Stimulated activated CD4-positive, alpha-beta T cell treated with anti-CD3 and anti-CD28 coated beads, Interleukin-4, amount 100 ng/mL, for 4 hours (primary cell): ENCODE measurements around the gene PPM1B.
"Not testable (repeated sequence)": the region's sequence is repeated elsewhere in the genome, so short reads cannot be mapped to it uniquely, and the experiment has no call there.

ENCODE experiments used
- DNase-seq, 2 experiments: peaks; one replicate each; pipeline ENCODE4 v3.0.0-alpha.2; 2020

Gene PPM1B

DNA sequence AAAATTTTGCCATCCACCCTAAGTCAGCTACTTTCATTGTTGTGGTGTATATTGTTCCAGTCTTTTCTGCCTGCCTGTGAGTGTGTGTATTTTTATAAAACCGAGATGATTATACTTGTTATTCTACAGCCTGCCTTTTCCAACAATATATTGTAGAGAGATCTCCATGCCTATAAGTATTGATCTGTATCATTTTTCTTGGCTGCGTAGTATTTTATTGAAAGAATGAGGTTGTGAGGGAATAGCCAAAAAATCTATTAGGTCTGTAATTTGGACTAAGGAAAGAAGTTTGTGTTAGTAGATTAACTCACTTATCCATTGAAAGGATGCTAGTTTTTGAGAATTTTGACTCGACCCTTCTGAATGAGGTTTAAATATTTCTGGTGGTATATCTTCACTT, 34.9 kb downstream of the PPM1B start:
- no peak for DNase-seq

DNA sequence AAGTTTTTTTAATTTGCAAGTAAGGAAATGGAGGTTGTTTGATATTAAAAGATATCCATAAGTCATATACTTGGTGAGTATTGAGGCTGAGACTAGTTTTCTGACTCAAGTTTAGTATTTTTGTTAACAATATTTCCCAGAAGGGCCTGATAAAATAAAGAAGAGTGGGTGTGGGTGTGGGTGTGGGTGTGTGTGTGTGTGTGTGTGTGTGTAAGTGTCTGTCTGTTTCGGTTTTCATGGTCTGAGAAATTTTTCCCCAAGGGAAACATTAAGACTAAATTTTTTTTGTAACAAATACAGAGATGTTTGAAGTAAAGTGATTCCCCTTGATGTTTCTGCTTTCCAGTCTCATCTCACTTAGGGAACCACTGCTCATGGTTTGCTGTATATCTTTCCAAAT, 36.5 kb downstream of the PPM1B start:
- peak in 1 of 2 experiments; percentile 22 for DNase-seq

DNA sequence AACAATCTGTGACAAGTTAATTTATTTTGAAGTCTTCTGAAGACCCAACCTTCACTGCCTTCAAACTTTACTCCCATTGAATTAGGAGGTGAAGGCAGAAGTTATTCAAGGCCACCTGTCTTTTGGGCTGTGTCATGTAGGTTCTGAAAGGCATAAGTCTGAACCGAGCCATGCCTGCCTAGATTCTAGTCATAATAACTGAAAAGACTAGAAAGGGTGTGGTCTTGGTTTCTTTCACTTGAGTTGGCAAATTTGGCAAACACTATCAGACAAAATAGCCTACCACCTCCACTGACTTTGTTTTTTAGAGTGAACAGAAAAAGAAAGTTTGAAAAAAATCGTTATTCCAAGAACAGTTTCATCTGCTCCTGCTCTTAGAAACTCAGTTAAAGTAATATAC, 38.4 kb downstream of the PPM1B start:
- DNase-seq, result no peak

DNA sequence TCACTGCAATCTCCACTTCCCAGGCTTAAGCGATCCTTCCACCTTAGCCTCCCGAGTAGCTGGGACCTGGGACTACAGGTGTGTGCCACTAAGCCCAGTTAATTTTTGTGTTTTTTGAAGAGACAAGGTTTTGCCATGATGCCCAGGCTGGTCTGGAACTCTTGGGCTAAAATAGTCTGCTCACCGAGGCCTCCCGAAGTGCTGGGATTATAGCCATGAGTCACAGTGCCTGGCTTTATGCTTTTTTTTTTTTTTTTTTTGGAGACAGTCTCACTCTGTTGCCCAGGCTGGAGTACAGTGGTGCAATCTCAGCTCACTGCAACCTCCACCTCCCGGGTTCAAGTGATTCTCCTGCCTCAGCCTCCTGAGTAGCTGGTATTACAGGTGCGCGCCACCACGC, 39.0 kb downstream of the PPM1B start:
- not testable (repeated sequence) for DNase-seq

DNA sequence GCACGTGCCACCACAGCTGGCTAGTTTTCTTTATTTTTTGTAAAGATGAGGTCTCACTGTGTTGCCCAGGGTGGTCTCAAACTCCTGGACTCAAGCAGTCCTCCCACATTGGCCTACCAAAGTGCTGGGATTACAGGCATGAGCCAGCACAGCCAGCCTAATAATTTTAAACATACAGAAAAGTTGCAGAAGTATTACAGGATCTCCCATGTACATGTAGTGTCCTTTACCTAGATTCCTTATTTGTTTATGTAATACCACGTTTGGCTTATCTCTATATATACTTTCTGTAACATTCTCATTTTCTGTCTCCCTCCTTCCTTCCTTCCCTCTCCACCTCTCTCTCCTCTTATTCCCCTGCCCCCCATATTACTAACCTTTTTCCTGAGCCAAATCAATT, 41.7 kb downstream of the PPM1B start:
- no peak for DNase-seq

DNA sequence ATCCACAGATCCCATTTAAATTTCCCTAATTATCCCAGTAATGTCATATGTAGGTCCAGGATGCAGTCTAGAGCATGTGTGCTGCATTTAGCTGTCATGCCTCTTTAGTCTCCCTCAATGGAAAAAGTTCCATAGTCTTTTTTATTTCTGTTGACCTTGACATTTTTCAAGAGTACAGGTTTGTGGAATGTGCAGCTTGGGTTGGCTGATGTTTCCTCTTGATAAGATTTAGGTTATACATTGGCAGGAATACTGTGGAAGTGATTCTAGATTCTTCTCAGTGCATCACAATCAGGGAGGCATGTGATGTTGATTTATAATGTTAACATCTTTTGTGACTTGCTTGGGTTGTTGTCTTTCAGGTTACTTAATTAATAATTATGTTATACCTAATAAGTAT, 42.5 kb downstream of the PPM1B start:
- DNase-seq, result no peak

DNA sequence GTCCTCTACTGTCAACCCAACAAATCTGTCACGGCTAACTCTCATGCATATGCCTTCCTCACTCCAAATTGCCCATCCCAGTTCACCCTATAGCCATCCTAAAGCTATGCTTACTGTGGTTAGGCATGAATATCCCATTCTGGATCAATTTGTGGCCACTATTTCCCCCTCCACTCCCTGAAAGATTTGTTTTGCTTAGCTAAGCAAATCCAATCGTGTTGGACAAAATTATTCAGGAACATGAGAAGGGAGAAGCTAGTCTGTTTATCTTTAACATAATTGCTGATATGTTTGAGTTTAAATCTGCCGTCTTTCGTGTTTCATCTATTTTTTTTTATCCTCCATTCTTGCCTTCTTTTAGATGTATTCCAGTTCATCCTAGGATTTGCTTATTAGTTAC, 43.6 kb downstream of the PPM1B start:
- no peak for DNase-seq

DNA sequence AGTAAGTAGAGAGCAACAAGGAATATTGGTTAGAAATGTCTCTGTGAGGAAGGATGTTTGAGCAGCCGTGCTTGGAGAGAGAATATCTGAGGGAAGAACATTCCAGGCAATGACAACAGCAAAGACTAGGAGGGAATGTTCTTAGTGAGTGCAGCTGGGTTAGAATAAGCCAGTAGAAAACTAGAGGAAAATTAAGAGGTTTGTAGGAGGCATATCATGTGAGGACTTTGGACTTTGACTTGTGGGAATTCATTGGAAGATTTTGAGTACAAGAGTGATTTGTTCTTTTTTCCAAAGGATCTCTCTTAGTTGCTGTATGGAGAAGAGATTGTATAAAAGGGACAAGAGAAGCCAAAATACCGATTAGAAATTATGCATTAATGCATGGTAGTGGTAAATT, 47.2 kb downstream of the PPM1B start:
- no peak for DNase-seq

DNA sequence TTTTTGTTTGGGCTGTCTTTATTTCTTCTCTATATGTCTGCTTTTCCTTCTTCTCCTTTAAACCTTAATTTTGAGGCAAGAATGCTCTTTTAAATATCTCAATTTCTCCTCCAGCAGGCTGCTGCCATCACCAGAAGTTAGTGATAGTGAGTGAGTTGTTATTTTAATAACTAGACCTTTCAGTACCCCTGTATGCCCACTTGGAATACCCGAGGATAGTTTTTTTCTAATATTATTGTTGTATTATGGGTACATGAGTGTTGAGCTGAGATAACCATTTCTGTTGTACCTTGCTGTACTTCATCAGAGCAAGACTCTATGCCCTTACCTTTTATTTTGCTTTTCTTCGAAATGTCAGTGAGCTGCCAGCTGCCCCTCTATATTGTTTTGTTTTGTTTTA, 50.1 kb downstream of the PPM1B start:
- DNase-seq, result no peak

DNA sequence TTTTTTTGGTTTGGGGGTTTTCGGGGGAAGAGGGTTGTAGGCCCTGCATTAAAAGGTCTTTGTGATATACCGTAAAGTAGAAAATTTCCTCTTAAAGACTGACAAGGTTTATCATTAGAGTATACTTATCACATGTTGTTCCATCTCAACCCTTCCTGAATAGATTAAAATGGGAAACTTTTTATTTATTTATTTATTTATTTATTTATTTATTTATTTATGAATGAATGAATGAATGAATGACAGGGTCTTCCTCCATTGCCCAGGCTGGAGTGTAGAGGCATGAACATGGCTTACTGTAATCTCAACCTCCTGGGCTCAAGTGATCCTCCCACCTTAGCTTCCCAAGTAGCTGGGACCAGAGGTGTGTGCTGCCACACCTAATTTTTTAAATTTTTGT, 58.1 kb downstream of the PPM1B start:
- DNase-seq, result no peak

DNA sequence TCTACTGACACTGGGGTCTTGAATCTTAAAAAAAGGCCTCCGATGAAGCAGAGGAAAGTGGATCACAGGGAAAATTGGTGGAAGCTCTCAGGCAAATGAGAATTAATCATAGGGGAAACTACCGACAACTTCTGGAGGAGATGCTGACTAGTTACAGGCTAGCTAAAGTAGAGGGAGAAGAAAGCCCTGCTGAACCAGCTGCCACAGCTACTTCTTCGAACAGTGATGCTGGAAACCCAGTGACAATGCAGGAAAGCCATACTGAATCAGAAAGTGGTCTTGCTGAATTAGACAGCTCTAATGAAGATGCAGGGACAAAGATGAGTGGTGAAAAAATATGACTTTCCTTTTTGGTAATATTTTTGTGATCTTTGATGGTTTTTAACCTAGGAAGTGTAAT, 61.7 kb downstream of the PPM1B start:
- no peak for DNase-seq

DNA sequence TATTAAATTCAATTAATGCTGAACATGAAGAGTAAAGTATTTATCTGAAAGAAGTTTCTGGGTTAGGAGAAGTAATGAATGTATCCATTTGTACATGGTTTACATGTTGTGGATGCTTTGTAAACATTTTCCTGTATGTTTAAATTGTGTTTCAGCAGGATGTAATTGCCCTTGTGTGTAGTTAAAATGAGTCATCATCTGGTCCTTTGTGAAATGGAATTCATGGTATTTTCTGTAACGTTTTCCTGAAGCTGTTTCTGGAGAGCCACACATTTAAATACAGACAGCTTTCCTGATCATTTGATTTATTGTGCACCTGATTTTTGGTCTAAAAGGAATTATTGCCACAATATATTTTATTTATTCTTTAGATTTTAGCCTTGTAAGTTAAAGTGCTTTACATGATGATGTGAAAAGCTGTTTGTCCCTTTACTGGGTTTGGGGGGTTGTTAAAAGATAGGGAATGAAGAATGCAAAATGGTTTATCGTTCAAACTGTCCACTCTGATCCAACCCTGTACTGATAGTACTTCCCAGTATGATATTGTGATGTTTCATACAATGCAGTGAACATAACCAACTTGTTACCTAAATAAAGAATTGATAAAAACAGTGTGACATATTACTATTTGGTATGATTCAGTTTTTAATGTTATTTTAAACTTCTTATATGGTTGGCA, 64.9 kb downstream of the PPM1B start:
- no peak for DNase-seq

DNA sequence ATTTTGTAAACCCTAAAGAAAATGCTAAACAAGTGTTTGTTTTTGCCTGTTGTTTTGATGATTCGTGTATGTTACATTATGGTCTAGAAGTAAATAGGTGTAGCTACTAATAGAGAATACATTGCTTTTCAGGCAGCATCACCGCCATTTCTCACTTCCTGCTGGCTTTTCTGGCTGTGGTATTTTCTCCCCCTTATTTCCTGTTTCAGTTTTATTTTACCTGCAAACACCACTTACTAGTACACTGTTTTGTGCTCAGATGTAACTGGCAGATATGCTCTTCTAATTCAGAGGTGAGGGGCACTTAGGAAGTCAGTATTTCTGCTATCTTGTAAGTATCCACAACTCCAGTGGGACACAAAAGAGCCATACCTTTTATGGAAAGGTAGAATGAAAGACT, 68.5 kb downstream of the PPM1B start:
- DNase-seq, result peak in 1 of 2 experiments; percentile 9

DNA sequence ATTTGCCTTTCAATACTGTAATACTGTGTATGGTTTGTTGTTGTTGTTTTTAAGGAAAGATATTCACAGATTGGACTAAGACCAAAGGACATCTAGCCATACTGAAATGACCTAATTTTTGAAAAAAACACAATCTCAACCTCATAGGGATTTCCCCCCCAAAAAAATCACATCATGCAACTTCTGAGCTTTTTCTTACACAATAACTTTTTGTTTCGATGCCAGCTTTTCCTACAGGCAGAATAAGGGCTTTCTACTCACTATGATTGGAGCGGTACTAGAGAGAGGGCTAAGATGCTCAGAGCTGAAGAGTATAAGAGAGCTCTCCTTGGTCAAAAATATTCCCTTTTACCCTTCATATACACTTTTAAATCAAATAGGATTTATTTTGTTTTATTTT, 74.2 kb downstream of the PPM1B start:
- no peak for DNase-seq

DNA sequence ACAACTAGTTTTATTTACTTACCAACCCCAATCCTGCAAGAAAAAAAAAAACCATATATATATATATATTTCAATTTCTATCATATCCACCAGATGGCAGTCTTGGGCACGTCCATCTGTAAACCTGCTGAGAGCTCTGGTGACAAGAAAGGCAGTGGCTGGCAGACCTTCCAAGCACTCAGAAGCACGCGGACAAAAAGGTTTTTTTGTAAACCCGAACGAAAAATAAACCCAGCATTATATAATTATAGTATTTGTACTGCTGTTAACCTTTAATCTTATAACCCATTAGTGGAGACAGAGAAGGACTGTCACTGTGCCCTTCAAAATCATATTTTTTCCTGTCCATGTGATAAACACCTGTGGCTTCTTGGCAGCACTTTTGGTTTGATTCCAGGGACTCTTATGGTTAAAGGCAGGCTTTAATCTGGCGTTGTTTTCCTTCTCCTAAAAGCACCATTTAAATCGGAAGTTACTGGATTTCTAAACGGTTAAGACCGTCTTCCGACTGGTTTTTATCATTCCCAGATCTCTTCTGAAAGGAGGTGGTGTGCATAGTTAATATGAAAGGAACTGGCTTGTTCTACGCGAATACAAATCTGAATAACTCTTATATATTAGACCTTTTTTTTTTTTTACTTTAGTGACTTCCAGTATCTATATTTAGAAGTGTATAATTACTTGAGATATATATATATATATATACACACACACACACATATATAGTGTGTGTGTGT, 75.6 kb downstream of the PPM1B start:
- peak; percentile 26 to 40 for DNase-seq

DNA sequence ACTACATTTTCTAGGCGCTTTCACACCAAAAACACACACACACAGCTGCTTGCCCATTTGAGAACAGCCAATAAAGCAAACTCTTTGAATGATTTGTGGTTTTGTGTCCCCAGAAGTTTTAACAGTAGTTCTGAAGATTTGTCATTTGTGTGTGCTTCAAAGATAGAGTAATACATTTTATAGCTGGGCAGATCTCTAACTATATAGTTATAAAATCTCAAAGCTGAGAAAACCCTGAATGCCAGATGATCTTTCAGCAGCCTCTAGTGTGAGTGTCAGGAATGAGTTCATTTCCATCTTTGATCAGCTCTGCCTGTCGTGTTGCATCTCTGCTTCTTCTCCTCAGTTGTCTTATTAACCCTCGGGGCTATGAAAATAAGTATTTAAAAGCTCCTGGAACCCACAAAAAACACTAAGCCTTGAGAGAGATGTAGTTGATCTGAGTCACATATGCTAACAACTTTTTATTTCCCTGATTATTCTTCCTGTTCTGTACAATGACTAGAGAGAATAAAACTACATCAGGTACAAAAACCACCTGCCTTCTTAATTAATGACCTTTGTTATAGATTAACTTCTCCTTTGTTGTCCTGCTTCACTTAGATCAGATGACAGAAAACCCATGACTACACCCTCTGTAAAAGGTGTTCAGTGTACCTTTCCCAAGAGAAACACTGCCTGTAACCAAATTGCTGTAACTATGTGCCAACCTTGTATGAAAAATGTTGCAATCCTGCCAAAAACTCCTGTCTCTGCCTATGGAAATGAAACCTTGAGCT, 76.6 kb downstream of the PPM1B start:
- DNase-seq, result no peak

DNA sequence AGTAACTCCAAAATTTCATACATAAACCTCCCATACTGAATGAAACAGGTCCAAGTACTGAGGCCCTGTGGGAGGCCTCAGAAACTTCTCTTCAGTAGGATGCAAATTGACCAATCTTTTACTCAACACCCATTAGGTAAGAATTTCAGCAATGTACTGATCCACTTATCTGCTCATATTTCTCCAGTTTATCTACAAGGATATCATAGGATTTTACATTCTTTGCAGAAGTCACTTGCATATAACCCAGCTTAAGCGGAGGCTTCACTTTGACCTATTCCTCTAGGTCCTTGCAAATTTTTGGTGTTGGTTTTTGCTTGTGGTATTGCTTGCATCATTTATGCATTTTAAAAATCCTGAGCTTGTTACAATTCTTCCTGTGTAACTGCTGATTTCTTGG, 77.8 kb downstream of the PPM1B start:
- no peak for DNase-seq

DNA sequence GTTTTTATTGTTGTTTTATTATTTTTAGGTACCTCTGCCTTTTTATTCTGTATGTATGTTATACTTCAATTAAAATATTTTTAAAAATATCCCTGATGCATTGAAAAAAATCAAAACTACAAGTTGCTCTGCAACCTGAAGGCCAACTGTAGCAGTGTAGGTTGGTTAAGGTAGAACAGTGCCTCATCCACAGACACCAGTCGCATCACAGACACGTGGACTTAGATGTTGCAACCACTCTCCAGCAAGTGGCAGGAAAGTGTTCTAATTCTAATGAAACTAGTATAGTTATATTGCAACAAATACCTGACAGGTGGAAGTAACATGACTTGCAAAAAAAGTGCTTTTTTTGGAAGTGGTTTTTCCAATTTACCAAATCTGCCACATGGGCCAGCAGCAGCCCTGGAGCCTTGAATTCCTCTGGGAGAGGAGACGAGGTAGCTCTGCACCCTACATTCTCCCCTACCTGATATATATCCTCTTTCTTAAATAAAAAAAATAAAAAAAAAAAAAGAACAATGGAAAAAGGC, 78.2 kb downstream of the PPM1B start:
- no peak for DNase-seq

DNA sequence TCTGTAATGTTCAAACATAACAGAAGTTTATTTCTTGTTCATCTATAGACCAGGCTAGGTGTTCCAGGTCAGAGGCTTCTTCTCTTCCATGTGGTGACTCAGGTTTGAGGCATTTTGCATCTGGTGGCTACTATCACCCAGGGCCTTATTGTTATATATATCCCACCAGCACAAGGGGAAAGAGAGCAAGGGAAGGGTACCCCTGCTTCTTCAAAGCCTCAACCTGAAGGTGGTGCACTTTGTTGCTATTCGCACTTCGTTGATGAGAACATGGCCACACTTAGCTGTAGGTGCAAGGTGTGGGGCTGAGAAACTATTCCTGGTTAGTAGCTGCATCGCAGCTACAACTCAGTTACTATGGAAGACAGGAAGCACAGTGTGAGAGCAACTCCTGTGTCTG, 79.2 kb downstream of the PPM1B start:
- no peak for DNase-seq

DNA sequence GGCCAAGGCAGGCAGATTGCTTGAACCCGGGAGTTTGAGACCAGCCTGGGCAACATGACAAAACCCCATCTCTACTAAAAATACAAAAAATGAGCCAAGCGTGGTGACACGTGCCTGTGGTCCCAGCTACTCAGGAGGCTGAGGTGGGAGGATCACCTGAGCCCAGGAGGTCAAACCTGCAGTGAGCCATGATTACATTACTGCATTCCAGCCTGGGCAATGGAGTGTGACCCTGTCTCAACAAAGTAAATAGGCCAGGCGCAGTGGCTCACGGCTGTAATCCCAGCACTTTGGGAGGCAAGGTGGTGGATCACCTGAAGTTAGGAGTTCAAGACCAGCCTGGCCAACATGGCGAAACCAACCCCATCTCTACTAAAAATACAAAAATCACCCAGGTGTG, 80.6 kb downstream of the PPM1B start:
- DNase-seq, result not testable (repeated sequence)

DNA sequence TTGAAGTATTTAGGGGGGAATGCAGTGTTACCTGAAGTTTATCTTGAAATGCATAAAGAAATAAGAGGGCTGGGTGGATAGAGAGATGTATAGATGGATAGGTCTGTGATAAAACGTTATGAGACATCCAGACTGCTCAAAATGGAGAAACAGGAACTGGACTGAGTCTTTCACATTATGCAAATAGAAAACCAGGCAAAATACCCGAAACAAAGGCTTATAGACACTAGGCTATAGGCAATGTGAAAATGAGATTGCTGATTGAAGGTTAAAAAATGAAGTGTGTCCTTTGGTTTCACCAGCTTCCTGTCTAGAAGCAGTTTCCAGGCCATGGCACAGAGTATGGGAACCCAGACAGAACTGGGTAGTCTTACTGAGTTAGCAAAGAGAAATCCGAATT, 81.7 kb downstream of the PPM1B start:
- DNase-seq, result no peak

DNA sequence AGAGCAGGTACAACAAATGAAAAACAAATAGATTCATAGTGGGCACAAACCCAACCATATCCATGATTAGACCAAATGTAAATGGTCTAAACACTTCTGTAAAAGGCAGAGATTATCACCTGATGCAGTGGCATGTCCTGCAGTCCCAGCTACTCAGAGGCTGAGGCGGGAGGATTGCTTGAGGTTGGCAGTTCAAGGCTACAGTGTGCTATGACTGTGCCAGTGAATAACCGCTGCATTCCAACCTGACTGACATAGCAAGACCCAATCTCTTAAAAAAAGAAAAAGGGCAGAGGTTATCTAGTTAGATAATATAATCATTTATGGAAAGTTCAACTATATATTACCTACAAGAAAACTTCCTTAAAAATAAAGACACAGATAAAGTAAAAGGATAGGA, 85.3 kb downstream of the PPM1B start:
- DNase-seq, result no peak

DNA sequence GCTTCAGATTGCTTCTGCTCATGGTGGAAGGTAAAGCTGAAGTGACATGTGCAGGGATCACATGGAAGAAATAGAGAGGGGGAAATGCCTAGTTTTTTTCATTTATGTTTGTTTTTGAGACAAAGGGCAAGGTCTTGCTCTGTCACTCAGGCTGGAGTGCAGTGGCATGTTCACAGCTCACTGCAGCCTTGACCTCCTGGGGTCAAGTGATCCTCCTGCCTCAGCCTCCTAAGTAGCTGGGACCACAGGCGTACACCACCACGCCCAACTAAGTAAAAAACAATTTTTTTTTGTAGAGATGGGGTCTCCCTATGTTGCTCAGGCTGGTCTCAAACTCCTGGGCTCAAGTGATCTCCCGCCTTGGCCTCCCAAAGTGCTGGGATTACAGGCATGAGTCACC, 87.0 kb downstream of the PPM1B start:
- DNase-seq, result not testable (repeated sequence)

DNA sequence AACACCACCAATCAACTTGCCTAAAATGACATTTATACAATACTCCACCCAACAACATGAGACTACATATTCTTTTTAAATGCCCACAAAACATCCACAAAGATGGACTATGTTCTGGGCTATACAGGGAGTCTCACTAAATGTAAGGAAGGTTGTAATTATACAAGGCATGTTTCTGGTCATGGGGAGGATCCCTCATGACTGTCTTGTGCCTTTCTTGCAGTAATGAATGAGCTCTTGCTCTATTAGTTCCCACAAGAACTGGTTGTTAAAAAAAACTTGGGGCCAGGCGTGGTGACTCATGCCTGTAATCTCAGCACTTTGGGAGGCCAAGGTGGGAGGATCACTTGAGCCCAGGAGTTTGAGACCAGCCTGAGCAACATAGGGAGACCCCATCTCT, 89.1 kb downstream of the PPM1B start:
- not testable (repeated sequence) for DNase-seq
